Hepatocyte (in vitro differentiated cells): Measurements from ENCODE around the gene CHRNA4. TPM values are rescaled to one million over a fixed set of nuclear protein-coding genes. Genes with fewer than 3 reads are reported as not detected.

Experiments
- DNase-seq: peaks from one replicate; pipeline ENCODE4 v3.0.0-alpha.2; 2016; ENCODE audit warnings: low spot score
- H2AFZ ChIP-seq: fragments of 200-600 bp; sonication (generic); 2 replicates; pipeline ENCODE4 v1.6.0; 2016; ENCODE audit warnings: antibody characterized with exemption, mild to moderate bottlenecking
- H3K27ac ChIP-seq: fragments of 200-600 bp; sonication (generic); 2 replicates; pipeline ENCODE4 v1.5.1; 2016; ENCODE audit warnings: mild to moderate bottlenecking
- H3K27me3 ChIP-seq: fragments of 200-600 bp; sonication (generic); 2 replicates; pipeline ENCODE4 v1.6.1; 2016
- H3K36me3 ChIP-seq: fragments of 200-600 bp; sonication (generic); replicated peaks from 2 replicates; pipeline ENCODE4 v1.5.1; 2016; ENCODE audit warnings: low read depth; ENCODE audit not compliant: insufficient read depth
- H3K4me1 ChIP-seq: fragments of 200-600 bp; sonication (generic); 2 replicates; pipeline ENCODE4 v1.5.1; 2016; ENCODE audit warnings: mild to moderate bottlenecking, moderate library complexity; ENCODE audit not compliant: insufficient read depth
- H3K4me2 ChIP-seq: fragments of 200-600 bp; sonication (generic); 2 replicates; pipeline ENCODE4 v1.6.0; 2016
- H3K4me3 ChIP-seq: fragments of 200-600 bp; sonication (generic); 2 replicates; pipeline ENCODE4 v1.5.1; 2016; ENCODE audit warnings: mild to moderate bottlenecking
- H3K79me2 ChIP-seq: fragments of 200-600 bp; sonication (generic); 2 replicates; pipeline ENCODE4 v1.6.0; 2017; ENCODE audit warnings: mild to moderate bottlenecking
- H3K9me2 ChIP-seq: fragments of 200-600 bp; sonication (generic); replicated peaks from 2 replicates; pipeline ENCODE4 v1.6.0; 2017; ENCODE audit warnings: mild to moderate bottlenecking; ENCODE audit not compliant: insufficient read depth
- H3K9me3 ChIP-seq: fragments of 200-600 bp; sonication (generic); 2 replicates; pipeline ENCODE4 v1.5.1; 2016; ENCODE audit warnings: low read depth, mild to moderate bottlenecking
- H4K20me1 ChIP-seq: fragments of 200-600 bp; sonication (generic); 2 replicates; pipeline ENCODE4 v1.6.0; 2016; ENCODE audit warnings: mild to moderate bottlenecking; ENCODE audit not compliant: insufficient read depth, poor library complexity, severe bottlenecking
- CTCF ChIP-seq: fragments of 200-600 bp; sonication (generic); IDR thresholded peaks from 2 replicates; pipeline ENCODE4 v1.5.1; 2016; ENCODE audit warnings: antibody characterized with exemption, mild to moderate bottlenecking; ENCODE audit not compliant: poor library complexity
- EZH2 ChIP-seq: fragments of 200-600 bp; sonication (generic); IDR thresholded peaks from 2 replicates; pipeline ENCODE4 v1.6.1; 2016; ENCODE audit warnings: antibody characterized with exemption, mild to moderate bottlenecking, borderline replicate concordance
- EZH2phosphoT487 ChIP-seq: fragments of 200-600 bp; sonication (generic); IDR thresholded peaks from one replicate; pipeline ENCODE4 v1.6.1; 2018; ENCODE audit warnings: antibody characterized with exemption, mild to moderate bottlenecking, low read depth, moderate library complexity; ENCODE audit not compliant: unreplicated experiment, severe bottlenecking
- WGBS: methylation state at CpG from one replicate; pipeline ENCODE4 v1.1.6; 2016; ENCODE audit warnings: low lambda C conversion rate; ENCODE audit errors: missing lambda C conversion rate; 5-methylcytosine and 5-hydroxymethylcytosine counted together
- polyA plus RNA-seq: library from polyadenylated mRNA; unstranded; fragments of >200 nt; fragmentation: Nextera tagmentation; extraction: Ambion mirVana; gene quantifications from 2 replicates; pipeline ENCODE4 v1.2.1, GENCODE V29; 2016
- total RNA-seq: library from RNA; depleted of rRNA; stranded (reverse); fragments of >200 nt; gene quantifications from 2 replicates; pipeline ENCODE4 v1.2.3, GENCODE V29; 2014

Gene CHRNA4
- total and polyA plus RNA-seq, 2 experiments from 2014 or later = 0.25 TPM; not detected in 1

GRCh38 chr20:63403403-63404105 is 42.4 kb upstream of the CHRNA4 start:
- WGBS = 86% methylated on average over 19 of the region's 19 CpGs
- no peak overlapping the region for H2AFZ ChIP-seq
- no peak overlapping the region for H3K4me2 ChIP-seq

GRCh38 chr20:63402860-63403220 is 41.7 kb upstream of the CHRNA4 start:
- H3K79me2 ChIP-seq = no peaks in the 10 kb centered on the region
- H4K20me1 ChIP-seq = no peaks in the 10 kb centered on the region
- DNase-seq = no peak
- H3K9me2 ChIP-seq = no peaks in the 10 kb centered on the region
- no peaks in the 10 kb centered on the region for H3K9me3 ChIP-seq
- H3K4me1 ChIP-seq = no peaks in the 10 kb centered on the region
- TF ChIP-seq EZH2 (no peak), EZH2phosphoT487 (no peak), CTCF (no peak)
- 81% methylated on average over 9 of the region's 9 CpGs for WGBS
- H2AFZ ChIP-seq = no peak overlapping the region
- H3K36me3 ChIP-seq = no peaks in the 10 kb centered on the region
- no peak overlapping the region for H3K4me2 ChIP-seq
- no peak overlapping the region for H3K27ac ChIP-seq
- H3K27me3 ChIP-seq = no peaks in the 10 kb centered on the region
- H3K4me3 ChIP-seq = no peak overlapping the region

More at GRCh38 chr20:63403403-63404105, 42.4 kb upstream of the CHRNA4 start:
- Histone ChIP-seq H3K9me2 (no peaks in the 10 kb centered on the region), H3K79me2 (no peaks in the 10 kb centered on the region), H4K20me1 (no peaks in the 10 kb centered on the region), H3K27ac (no peak overlapping the region), H3K9me3 (no peaks in the 10 kb centered on the region), H3K4me1 (no peaks in the 10 kb centered on the region), H3K4me3 (no peak overlapping the region), H3K36me3 (no peaks in the 10 kb centered on the region), H3K27me3 (no peaks in the 10 kb centered on the region)
- TF ChIP-seq CTCF = no peak
- TF ChIP-seq EZH2 = no peak
- no peak for TF ChIP-seq EZH2phosphoT487
- DNase-seq = no peak

- H2AFZ ChIP-seq = no peak overlapping the region
- no peak for DNase-seq
- H3K9me2 ChIP-seq = no peaks in the 10 kb centered on the region
- no peak overlapping the region for H3K4me2 ChIP-seq
- no peaks in the 10 kb centered on the region for H3K36me3 ChIP-seq
- TF ChIP-seq CTCF = no peak
- no peak for TF ChIP-seq EZH2
- TF ChIP-seq EZH2phosphoT487 = no peak
- 75% methylated on average over 22 of the region's 24 CpGs for WGBS
- H4K20me1 ChIP-seq = no peaks in the 10 kb centered on the region
- H3K9me3 ChIP-seq = no peaks in the 10 kb centered on the region
- no peak overlapping the region for H3K27ac ChIP-seq
- H3K27me3 ChIP-seq = no peaks in the 10 kb centered on the region
- H3K4me1 ChIP-seq = no peaks in the 10 kb centered on the region
- no peak overlapping the region for H3K4me3 ChIP-seq
- no peaks in the 10 kb centered on the region for H3K79me2 ChIP-seq
Measured at GRCh38 chr20:63402181-63402859, 41.2 kb upstream of the CHRNA4 start.
